HEK293 (cell line): Measurements from ENCODE around the gene GTF2F2.

Experiments
- CTCF ChIA-PET: fragments of 350-600 bp; formaldehyde crosslinking; extraction: SDS; loops from one replicate; lab custom pipeline; 2021; ENCODE audit warnings: antibody characterized with exemption; lab: Yijun Ruan, JAX
- POLR2A ChIA-PET: fragments of 300-600 bp; formaldehyde crosslinking; extraction: SDS; loops from one replicate; lab custom pipeline; 2020; ENCODE audit warnings: antibody characterized with exemption, inconsistent platforms; lab: Yijun Ruan, JAX
- H3K27ac ChIP-seq: fragments of 200-500 bp; sonication (Bioruptor generic); 2 replicates; pipeline ENCODE4 v1.5.1; 2014; ENCODE audit warnings: low read depth, low read length, control low read depth, inconsistent platforms; ENCODE audit errors: extremely low read depth
- H3K36me3 ChIP-seq, 2 experiments: fragments of 200-500 bp in 1 of 2; sonication (Bioruptor generic) in 1 of 2; 1 replicate in 1 of 2; 2 replicates in 1 of 2; pipeline ENCODE4 v1.5.1; 2014 to 2017; ENCODE audit warnings: inconsistent platforms in 2 of 2, low read length in 2 of 2; ENCODE audit not compliant: control insufficient read depth in 2 of 2, insufficient read depth in 1 of 2
- H3K4me1 ChIP-seq: fragments of 200-500 bp; sonication (Bioruptor generic); 2 replicates; pipeline ENCODE4 v1.5.1; 2014; ENCODE audit warnings: mild to moderate bottlenecking, low read length, inconsistent platforms; ENCODE audit not compliant: control insufficient read depth, insufficient read depth
- H3K4me3 ChIP-seq: 2 replicates; pipeline ENCODE4 v1.5.1; 2011; ENCODE audit warnings: low read depth, mild to moderate bottlenecking, control low read depth, low read length, moderate library complexity
- H3K9me3 ChIP-seq: fragments of 200-500 bp; sonication (Bioruptor generic); 2 replicates; pipeline ENCODE4 v1.5.1; 2014; ENCODE audit warnings: low read depth, low read length, inconsistent platforms; ENCODE audit not compliant: control insufficient read depth, insufficient read depth
- BCL11B ChIP-seq: fragments of 450-650 bp; formaldehyde crosslinking; IDR thresholded peaks from 2 replicates; pipeline ENCODE4 v1.5.1; 2016; ENCODE audit warnings: low read depth, missing biosample characterization, missing genetic modification characterization
- KLF10 ChIP-seq: fragments of 450-650 bp; IDR thresholded peaks from 2 replicates; pipeline ENCODE4 v1.5.1; 2018; ENCODE audit warnings: missing biosample characterization, mild to moderate bottlenecking, missing genetic modification characterization
- SP7 ChIP-seq: fragments of 450-650 bp; formaldehyde crosslinking; IDR thresholded peaks from 2 replicates; pipeline ENCODE4 v1.5.1; 2016; ENCODE audit warnings: missing biosample characterization, missing genetic modification characterization
- ZNF114 ChIP-seq: fragments of 450-650 bp; formaldehyde crosslinking; IDR thresholded peaks from 2 replicates; pipeline ENCODE4 v1.5.0; 2017; ENCODE audit warnings: missing biosample characterization, missing genetic modification characterization
- ZNF19 ChIP-seq: fragments of 450-650 bp; formaldehyde crosslinking; IDR thresholded peaks from 2 replicates; pipeline ENCODE4; 2016; ENCODE audit warnings: missing biosample characterization, missing genetic modification characterization, low read depth
- ZNF2 ChIP-seq: fragments of 450-650 bp; formaldehyde crosslinking; IDR thresholded peaks from 2 replicates; pipeline ENCODE4 v1.5.1; 2016; ENCODE audit warnings: missing biosample characterization, missing genetic modification characterization
- ZNF24 ChIP-seq: fragments of 450-650 bp; formaldehyde crosslinking; IDR thresholded peaks from 2 replicates; pipeline ENCODE4 v1.5.1; 2016; ENCODE audit warnings: missing biosample characterization, missing genetic modification characterization
- ZNF341 ChIP-seq: fragments of 450-650 bp; formaldehyde crosslinking; IDR thresholded peaks from 2 replicates; pipeline ENCODE4; 2016; ENCODE audit warnings: low read depth, missing biosample characterization, missing genetic modification characterization
- ZNF600 ChIP-seq: fragments of 450-650 bp; formaldehyde crosslinking; IDR thresholded peaks from 2 replicates; pipeline ENCODE4 v1.5.1; 2016; ENCODE audit warnings: missing biosample characterization, missing genetic modification characterization
- ZNF626 ChIP-seq: fragments of 450-650 bp; sonication (Bioruptor Pico); formaldehyde crosslinking; IDR thresholded peaks from 2 replicates; pipeline ENCODE4 v1.5.1; 2018; ENCODE audit warnings: missing biosample characterization, missing genetic modification characterization, inconsistent platforms
- ZNF670 ChIP-seq: fragments of 450-650 bp; formaldehyde crosslinking; IDR thresholded peaks from 2 replicates; pipeline ENCODE4 v1.5.1; 2016; ENCODE audit warnings: missing biosample characterization, missing genetic modification characterization, low read depth
- ZNF707 ChIP-seq: fragments of 450-650 bp; formaldehyde crosslinking; IDR thresholded peaks from 2 replicates; pipeline ENCODE4 v1.5.1; 2016; ENCODE audit warnings: missing biosample characterization, missing genetic modification characterization
- ZNF76 ChIP-seq: fragments of 450-650 bp; formaldehyde crosslinking; IDR thresholded peaks from 2 replicates; pipeline ENCODE4; 2016; ENCODE audit warnings: low read depth, missing biosample characterization, missing genetic modification characterization, borderline replicate concordance
- TF ChIP-seq, protein P1 (sequence below): fragments of 450-650 bp; formaldehyde crosslinking; conservative IDR thresholded peaks from 2 replicates; pipeline ENCODE4 v1.5.1; 2016; ENCODE audit warnings: low read depth, missing biosample characterization, missing genetic modification characterization
- TF ChIP-seq, protein P2 (sequence below): fragments of 450-650 bp; formaldehyde crosslinking; IDR thresholded peaks from 2 replicates; pipeline ENCODE4 v1.5.1; 2016; ENCODE audit warnings: missing biosample characterization, missing genetic modification characterization
- TF ChIP-seq, protein P3 (sequence below): fragments of 450-650 bp; formaldehyde crosslinking; IDR thresholded peaks from 2 replicates; pipeline ENCODE4 v1.5.1; 2017; ENCODE audit warnings: missing biosample characterization, mild to moderate bottlenecking, missing genetic modification characterization, moderate library complexity
- TF ChIP-seq, protein P4 (sequence below): fragments of 450-650 bp; formaldehyde crosslinking; IDR thresholded peaks from 2 replicates; pipeline ENCODE4 v1.5.1; 2016; ENCODE audit warnings: missing biosample characterization, missing genetic modification characterization, borderline replicate concordance
- TF ChIP-seq, protein P5 (sequence below): fragments of 450-650 bp; formaldehyde crosslinking; IDR thresholded peaks from 2 replicates; pipeline ENCODE4 v1.5.1; 2017; ENCODE audit warnings: missing biosample characterization, missing genetic modification characterization

GTF2F2 gene

DNA sequence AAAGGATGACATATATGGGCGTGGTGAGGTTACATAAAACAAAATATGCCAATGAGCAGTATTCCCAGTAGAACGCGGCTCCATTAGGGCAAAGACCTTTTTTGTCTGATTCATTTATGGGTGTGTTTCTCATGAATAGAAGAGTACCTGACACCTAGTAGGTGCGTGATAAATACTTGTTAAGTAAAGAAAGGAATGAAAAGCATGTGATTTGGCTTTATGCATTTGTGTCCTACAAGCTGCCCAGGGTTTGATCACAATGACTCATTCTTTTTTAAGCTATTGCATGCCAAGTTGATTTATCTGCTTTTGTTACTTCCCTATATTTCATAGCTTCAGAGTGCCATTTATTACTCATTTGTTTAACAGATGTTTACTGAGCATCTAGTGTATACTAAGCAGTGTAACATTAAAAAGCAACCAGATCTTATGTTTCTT, 99.6 kb downstream of the GTF2F2 start (continued):
- TF ChIP-seq, protein P1, sequence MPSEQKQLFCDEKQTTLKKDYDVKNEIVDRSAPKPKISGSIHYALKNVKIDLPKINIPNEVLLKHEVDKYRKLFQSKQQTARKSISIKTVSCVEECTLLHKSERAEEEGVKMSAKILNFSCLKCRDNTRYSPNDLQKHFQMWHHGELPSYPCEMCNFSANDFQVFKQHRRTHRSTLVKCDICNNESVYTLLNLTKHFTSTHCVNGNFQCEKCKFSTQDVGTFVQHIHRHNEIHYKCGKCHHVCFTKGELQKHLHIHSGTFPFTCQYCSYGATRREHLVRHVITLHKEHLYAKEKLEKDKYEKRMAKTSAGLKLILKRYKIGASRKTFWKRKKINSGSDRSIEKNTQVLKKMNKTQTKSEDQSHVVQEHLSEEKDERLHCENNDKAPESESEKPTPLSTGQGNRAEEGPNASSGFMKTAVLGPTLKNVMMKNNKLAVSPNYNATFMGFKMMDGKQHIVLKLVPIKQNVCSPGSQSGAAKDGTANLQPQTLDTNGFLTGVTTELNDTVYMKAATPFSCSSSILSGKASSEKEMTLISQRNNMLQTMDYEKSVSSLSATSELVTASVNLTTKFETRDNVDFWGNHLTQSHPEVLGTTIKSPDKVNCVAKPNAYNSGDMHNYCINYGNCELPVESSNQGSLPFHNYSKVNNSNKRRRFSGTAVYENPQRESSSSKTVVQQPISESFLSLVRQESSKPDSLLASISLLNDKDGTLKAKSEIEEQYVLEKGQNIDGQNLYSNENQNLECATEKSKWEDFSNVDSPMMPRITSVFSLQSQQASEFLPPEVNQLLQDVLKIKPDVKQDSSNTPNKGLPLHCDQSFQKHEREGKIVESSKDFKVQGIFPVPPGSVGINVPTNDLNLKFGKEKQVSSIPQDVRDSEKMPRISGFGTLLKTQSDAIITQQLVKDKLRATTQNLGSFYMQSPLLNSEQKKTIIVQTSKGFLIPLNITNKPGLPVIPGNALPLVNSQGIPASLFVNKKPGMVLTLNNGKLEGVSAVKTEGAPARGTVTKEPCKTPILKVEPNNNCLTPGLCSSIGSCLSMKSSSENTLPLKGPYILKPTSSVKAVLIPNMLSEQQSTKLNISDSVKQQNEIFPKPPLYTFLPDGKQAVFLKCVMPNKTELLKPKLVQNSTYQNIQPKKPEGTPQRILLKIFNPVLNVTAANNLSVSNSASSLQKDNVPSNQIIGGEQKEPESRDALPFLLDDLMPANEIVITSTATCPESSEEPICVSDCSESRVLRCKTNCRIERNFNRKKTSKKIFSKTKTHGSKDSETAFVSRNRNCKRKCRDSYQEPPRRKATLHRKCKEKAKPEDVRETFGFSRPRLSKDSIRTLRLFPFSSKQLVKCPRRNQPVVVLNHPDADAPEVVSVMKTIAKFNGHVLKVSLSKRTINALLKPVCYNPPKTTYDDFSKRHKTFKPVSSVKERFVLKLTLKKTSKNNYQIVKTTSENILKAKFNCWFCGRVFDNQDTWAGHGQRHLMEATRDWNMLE (tag by site-specific recombination), result no peak

DNA sequence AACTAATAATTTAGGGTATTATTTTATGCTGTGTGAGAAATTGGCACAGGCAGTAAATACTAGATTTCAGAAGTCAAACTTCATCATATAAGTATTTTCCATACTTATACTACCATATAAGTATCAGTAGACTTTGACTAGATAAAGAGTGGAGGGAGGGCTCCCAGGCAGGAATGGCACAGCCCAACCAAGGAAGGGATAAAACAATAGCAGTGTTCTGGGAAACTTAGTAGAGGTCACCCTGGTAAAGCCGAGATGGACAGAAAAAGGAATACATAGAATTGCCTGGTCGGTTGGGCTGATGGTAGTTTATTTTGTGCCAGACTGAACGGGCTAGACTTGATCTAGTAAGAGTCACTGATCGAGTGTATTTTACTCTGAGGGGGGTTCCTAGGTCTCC, 100.1 kb downstream of the GTF2F2 start:
- Histone ChIP-seq H3K36me3 (no peaks in the 10 kb centered on the region; a peak in 1 of 3 replicates), H3K4me1 (peaks cover 8% of the 10 kb centered on the region), H3K4me3 (no peak overlapping the region), H3K9me3 (no peaks in the 10 kb centered on the region), H3K27ac (no peak overlapping the region)
- TF ChIP-seq, protein P2, sequence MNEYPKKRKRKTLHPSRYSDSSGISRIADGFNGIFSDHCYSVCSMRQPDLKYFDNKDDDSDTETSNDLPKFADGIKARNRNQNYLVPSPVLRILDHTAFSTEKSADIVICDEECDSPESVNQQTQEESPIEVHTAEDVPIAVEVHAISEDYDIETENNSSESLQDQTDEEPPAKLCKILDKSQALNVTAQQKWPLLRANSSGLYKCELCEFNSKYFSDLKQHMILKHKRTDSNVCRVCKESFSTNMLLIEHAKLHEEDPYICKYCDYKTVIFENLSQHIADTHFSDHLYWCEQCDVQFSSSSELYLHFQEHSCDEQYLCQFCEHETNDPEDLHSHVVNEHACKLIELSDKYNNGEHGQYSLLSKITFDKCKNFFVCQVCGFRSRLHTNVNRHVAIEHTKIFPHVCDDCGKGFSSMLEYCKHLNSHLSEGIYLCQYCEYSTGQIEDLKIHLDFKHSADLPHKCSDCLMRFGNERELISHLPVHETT (tag by site-specific recombination), result 0 out of 2 replicates have a peak, but pooled peaks have one; percentile 6
- TF ChIP-seq, protein P3, sequence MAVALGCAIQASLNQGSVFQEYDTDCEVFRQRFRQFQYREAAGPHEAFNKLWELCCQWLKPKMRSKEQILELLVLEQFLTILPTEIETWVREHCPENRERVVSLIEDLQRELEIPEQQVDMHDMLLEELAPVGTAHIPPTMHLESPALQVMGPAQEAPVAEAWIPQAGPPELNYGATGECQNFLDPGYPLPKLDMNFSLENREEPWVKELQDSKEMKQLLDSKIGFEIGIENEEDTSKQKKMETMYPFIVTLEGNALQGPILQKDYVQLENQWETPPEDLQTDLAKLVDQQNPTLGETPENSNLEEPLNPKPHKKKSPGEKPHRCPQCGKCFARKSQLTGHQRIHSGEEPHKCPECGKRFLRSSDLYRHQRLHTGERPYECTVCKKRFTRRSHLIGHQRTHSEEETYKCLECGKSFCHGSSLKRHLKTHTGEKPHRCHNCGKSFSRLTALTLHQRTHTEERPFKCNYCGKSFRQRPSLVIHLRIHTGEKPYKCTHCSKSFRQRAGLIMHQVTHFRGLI (tag by site-specific recombination), result peak; percentile 69
- peak; percentile 56 for TF ChIP-seq ZNF341 (tag by site-specific recombination)
- TF ChIP-seq ZNF19 (tag by site-specific recombination), result no peak
- POLR2A ChIA-PET, result no interaction called here
- CTCF ChIA-PET, result no interaction called here

DNA sequence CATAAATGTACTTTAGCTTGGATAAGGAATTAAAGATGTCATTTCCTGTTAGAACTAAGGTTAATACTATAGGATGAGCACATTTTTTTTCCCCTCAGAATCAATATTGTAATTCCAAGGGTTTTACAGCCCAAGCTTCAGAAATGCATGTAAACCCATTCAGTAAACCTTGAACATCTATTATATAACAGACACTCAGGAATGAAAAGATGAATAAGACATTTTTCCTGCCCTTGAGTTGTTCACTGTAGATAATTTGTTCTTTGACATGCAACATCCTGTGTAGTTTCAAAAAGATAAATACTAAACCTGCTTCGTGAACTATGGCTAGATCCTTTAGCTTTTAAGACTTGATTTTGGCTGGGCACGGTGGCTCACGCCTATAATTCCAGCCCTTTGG, 102.2 kb downstream of the GTF2F2 start:
- H3K4me3 ChIP-seq, result no peak overlapping the region
- peaks cover 8% of the 10 kb centered on the region for H3K4me1 ChIP-seq
- H3K36me3 ChIP-seq, result no peaks in the 10 kb centered on the region
- no peaks in the 10 kb centered on the region for H3K9me3 ChIP-seq
- TF ChIP-seq ZNF600 (no peak), ZNF670 (tag by site-specific recombination) (no peak), KLF10 (tag by site-specific recombination) (no peak), ZNF114 (no peak), ZNF707 (tag by site-specific recombination) (no peak), ZNF2 (no peak), ZNF626 (no peak), SP7 (tag by site-specific recombination) (no peak), BCL11B (tag by site-specific recombination) (no peak), ZNF76 (no peak), ZNF24 (tag by site-specific recombination) (no peak)
- TF ChIP-seq, protein P4, sequence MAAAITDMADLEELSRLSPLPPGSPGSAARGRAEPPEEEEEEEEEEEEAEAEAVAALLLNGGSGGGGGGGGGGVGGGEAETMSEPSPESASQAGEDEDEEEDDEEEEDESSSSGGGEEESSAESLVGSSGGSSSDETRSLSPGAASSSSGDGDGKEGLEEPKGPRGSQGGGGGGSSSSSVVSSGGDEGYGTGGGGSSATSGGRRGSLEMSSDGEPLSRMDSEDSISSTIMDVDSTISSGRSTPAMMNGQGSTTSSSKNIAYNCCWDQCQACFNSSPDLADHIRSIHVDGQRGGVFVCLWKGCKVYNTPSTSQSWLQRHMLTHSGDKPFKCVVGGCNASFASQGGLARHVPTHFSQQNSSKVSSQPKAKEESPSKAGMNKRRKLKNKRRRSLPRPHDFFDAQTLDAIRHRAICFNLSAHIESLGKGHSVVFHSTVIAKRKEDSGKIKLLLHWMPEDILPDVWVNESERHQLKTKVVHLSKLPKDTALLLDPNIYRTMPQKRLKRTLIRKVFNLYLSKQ, result no peak
- TF ChIP-seq, protein P5, sequence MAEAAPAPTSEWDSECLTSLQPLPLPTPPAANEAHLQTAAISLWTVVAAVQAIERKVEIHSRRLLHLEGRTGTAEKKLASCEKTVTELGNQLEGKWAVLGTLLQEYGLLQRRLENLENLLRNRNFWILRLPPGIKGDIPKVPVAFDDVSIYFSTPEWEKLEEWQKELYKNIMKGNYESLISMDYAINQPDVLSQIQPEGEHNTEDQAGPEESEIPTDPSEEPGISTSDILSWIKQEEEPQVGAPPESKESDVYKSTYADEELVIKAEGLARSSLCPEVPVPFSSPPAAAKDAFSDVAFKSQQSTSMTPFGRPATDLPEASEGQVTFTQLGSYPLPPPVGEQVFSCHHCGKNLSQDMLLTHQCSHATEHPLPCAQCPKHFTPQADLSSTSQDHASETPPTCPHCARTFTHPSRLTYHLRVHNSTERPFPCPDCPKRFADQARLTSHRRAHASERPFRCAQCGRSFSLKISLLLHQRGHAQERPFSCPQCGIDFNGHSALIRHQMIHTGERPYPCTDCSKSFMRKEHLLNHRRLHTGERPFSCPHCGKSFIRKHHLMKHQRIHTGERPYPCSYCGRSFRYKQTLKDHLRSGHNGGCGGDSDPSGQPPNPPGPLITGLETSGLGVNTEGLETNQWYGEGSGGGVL (tag by site-specific recombination), result no peak
- ChIA-PET CTCF (interaction anchor here (0.5 kb wide), 1 partner anchor 409 kb away, joined by 6 read pairs; no protein-coding TSS in a partner anchor), POLR2A (no interaction called here)
- H3K27ac ChIP-seq, result no peak overlapping the region
